ENCODE measurements around the gene FASTK. TPM values are rescaled to one million over a fixed set of nuclear protein-coding genes. Genes with fewer than 3 reads are reported as not detected.

The FASTK gene
- total and polyA plus RNA-seq, 2 of the 4 experiments (the other 2 are of a cell fraction) = 53.8 to 115 TPM

GRCh38 chr7:151085691-151086620, 5.3 kb upstream of the FASTK start, which contains the start of gene AGAP3:
Gene AGAP3 (plus strand): TSS chr7:151086475. CDS start chr7:151086742, 267 bp downstream.
- Histone ChIP-seq H3K4ac (ENCODE audit: low read depth, low read length) (peak within 1 kb of the TSS; percentile 81), H3K18ac (ENCODE audit: low read depth, low read length) (peak within 1 kb of the TSS; percentile 63; the same call in 1 of the 2 replicates), H2AK5ac (ENCODE audit: low read depth, low read length) (peak within 1 kb of the TSS; percentile 74), H2BK5ac (ENCODE audit: low read depth, low read length, poor library complexity, severe bottlenecking) (peak within 1 kb of the TSS; percentile 64), H2BK120ac (ENCODE audit: low read depth, low read length) (peak within 1 kb of the TSS; percentile 22), H4K20me1 (ENCODE audit: insufficient read depth, low read length) (peaks cover 34% of the 10 kb centered on the region), H3K4me3 (ENCODE audit: insufficient read depth, low read depth, low read length) (peak within 1 kb of the TSS; percentile 86), H4K91ac (ENCODE audit: insufficient read depth, low read depth, low read length) (peak within 1 kb of the TSS; percentile 85), H3K4me1 (ENCODE audit: control insufficient read depth, insufficient read depth, low read length) (peaks cover 35% of the 10 kb centered on the region), H2BK20ac (ENCODE audit: low read depth, low read length) (no peak within 1 kb of the TSS), H2AFZ (replicated peaks; ENCODE audit: low read length, poor library complexity) (peak within 1 kb of the TSS; percentile 90), H3K14ac (replicated peaks; ENCODE audit: low read depth, low read length) (peak within 1 kb of the TSS; percentile 68), H3K9ac (ENCODE audit: low read depth, low read length) (peak within 1 kb of the TSS; percentile 92), H3K4me2 (ENCODE audit: low read depth, low read length) (peak within 1 kb of the TSS; percentile 86), H3K27me3 (ENCODE audit: control insufficient read depth, insufficient read depth, low read length) (no peaks in the 10 kb centered on the region), H4K5ac (ENCODE audit: low read depth, low read length) (peak within 1 kb of the TSS; percentile 90), H2BK15ac (ENCODE audit: low read depth, low read length) (peak within 1 kb of the TSS; percentile 65; the same call in 1 of the 3 replicates), H3K23ac (ENCODE audit: low read depth, low read length) (peak within 1 kb of the TSS; percentile 64), H3K36me3 (ENCODE audit: control insufficient read depth, insufficient read depth, low read length) (no peaks in the 10 kb centered on the region), H2AK9ac (replicated peaks; ENCODE audit: low read depth, low read length, poor library complexity) (peak within 1 kb of the TSS; percentile 76), H3K56ac (ENCODE audit: extremely low read depth, insufficient read depth, low read length) (peak within 1 kb of the TSS; percentile 36), H3K9me1 (ENCODE audit: insufficient read depth, low read length) (peaks cover 8% of the 10 kb centered on the region), H3K79me1 (ENCODE audit: low read depth in 1 of 2, low read length in 2 of 2) (peaks cover 10 to 45% of the 10 kb centered on the region in 2 experiments; a peak in 3 of 4 replicates), H4K8ac (ENCODE audit: low read depth in 2 of 2, low read length in 2 of 2) (peak within 1 kb of the TSS; percentile 87 to 97), H3K27ac (ENCODE audit: insufficient read depth, low read length) (peak within 1 kb of the TSS; percentile 98), H3K9me3 (ENCODE audit: control insufficient read depth, insufficient read depth, low read length) (no peaks in the 10 kb centered on the region)
- in situ Hi-C loops (cut with MboI; ENCODE audit: low sequenced_read_pairs) (no loop called here), dilution Hi-C loops (cut with HindIII; ENCODE audit: low sequenced_read_pairs, unreplicated experiment) (no loop called here), intact Hi-C loops (cut with micrococcal nuclease) (loop anchor here (2.0 kb wide), 1 partner anchor 57 kb away; the partner anchor contains the start of gene ABCB8)
- peak; percentile 70 for DNase-seq
- peak; percentile 60 for ATAC-seq (ENCODE audit: low read depth)
- CTCF ChIA-PET = interaction anchor here (1.3 kb wide), 1 partner anchor 25 kb away, joined by 7 read pairs; no protein-coding TSS in a partner anchor
- WGBS, 2 experiments (ENCODE audit: extremely low coverage in 2 of 2, insufficient read length in 1 of 2) = 2% methylated on average over 10 of the region's 84 CpGs; no CpG with 5 or more reads in 1 of the 2 experiments
- BruUV-seq (replicated peaks) = no TSS peak
- POLR2A ChIA-PET (ENCODE audit: unreplicated experiment) = no interaction called here
- no peak for TF ChIP-seq RCOR1 (IDR thresholded peaks at IDR 0.05; ENCODE audit: insufficient replicate concordance, low read length)
- peak; percentile 67; the same call in 1 of the 2 replicates for TF ChIP-seq MXI1 (IDR thresholded peaks at IDR 0.05; ENCODE audit: borderline replicate concordance, low read depth, low read length)
- TF ChIP-seq NFE2L2 (IDR thresholded peaks at IDR 0.05; ENCODE audit: low read depth, low read length) = no peak
- TF ChIP-seq RAD21 (IDR thresholded peaks at IDR 0.05; ENCODE audit: low read length) = no peak
- no peak for TF ChIP-seq RFX5 (IDR thresholded peaks at IDR 0.05; ENCODE audit: low read depth, low read length)
- TF ChIP-seq FOS (IDR thresholded peaks at IDR 0.05; ENCODE audit: low read depth, low read length) = no peak
- TF ChIP-seq CHD1 (IDR thresholded peaks at IDR 0.05; ENCODE audit: low read depth, low read length) = no peak
- peak; percentile 61 for TF ChIP-seq POLR2A (IDR thresholded peaks at IDR 0.05; ENCODE audit: low read depth, low read length)
- no peak for TF ChIP-seq ELK1 (IDR thresholded peaks at IDR 0.05; ENCODE audit: borderline replicate concordance, low read depth, low read length)
- peak; percentile 91; the same call in 1 of the 2 replicates for TF ChIP-seq MAZ (IDR thresholded peaks at IDR 0.05; ENCODE audit: borderline replicate concordance, low read depth, low read length)
- TF ChIP-seq MAFK (IDR thresholded peaks at IDR 0.05; ENCODE audit: low read depth, low read length) = no peak
- peak; percentile 63; the same call in 1 of the 2 replicates for TF ChIP-seq USF2 (IDR thresholded peaks at IDR 0.05; ENCODE audit: low read depth, low read length)
- TF ChIP-seq SMC3 (IDR thresholded peaks at IDR 0.05; ENCODE audit: low read depth, low read length) = no peak
- TF ChIP-seq BHLHE40 (IDR thresholded peaks at IDR 0.05; ENCODE audit: low read depth, low read length) = 0 out of 2 replicates have a peak, but pooled peaks have one; percentile 25
